Naive thymus-derived CD4-positive, alpha-beta T cell (primary cell): ENCODE data around the gene TRIO. TPM values are rescaled to one million over a fixed set of nuclear protein-coding genes. Genes with fewer than 3 reads are reported as not detected.

Experiments used
- ATAC-seq: fragments of 150-1000 bp; cut with Tn5 transposase; 2 replicates; pipeline ENCODE4 v1.10.0; 2021; ENCODE audit warnings: mild to moderate bottlenecking, moderate library complexity
- CTCF ChIA-PET: fragments of 350-600 bp; sonication (Branson Sonifier 250); formaldehyde crosslinking; loops from one replicate; lab custom pipeline; 2021; ENCODE audit warnings: antibody characterized with exemption; lab: Charles Lee
- POLR2A ChIA-PET: fragments of 350-600 bp; sonication (Branson Sonifier 250); formaldehyde crosslinking; loops from one replicate; lab custom pipeline; 2021; ENCODE audit warnings: antibody characterized with exemption, inconsistent platforms; lab: Charles Lee
- DNase-seq, 9 donors: peaks; one replicate each; pipeline versions ENCODE4 v3.0.0 to v3.0.0-alpha.2; 2020 to 2022; ENCODE audit warnings: mixed read lengths in 1 of 9
- H3K27ac ChIP-seq: one replicate; pipeline ENCODE4 v1.7.0; 2013; ENCODE audit warnings: mild to moderate bottlenecking, low read depth, low read length, moderate library complexity
- H3K27me3 ChIP-seq, 2 donors: one replicate each; pipeline ENCODE4 v1.7.0; 2013; ENCODE audit warnings: low read length in 2 of 2, mild to moderate bottlenecking in 2 of 2, moderate library complexity in 2 of 2; ENCODE audit not compliant: control insufficient read depth in 2 of 2, insufficient read depth in 2 of 2
- H3K36me3 ChIP-seq, 3 experiments: 1 replicate in 2 of 3; 2 replicates in 1 of 3; pipeline ENCODE4 v1.7.0; 2013; ENCODE audit warnings: low read length in 3 of 3, mild to moderate bottlenecking in 3 of 3, moderate library complexity in 1 of 3; ENCODE audit not compliant: insufficient read depth in 3 of 3, control insufficient read depth in 2 of 3
- H3K4me1 ChIP-seq, 2 donors: one replicate each; pipeline ENCODE4 v1.7.0; 2013; ENCODE audit warnings: low read length in 2 of 2, mild to moderate bottlenecking in 2 of 2, moderate library complexity in 1 of 2; ENCODE audit not compliant: control insufficient read depth in 2 of 2, insufficient read depth in 2 of 2
- H3K4me3 ChIP-seq: 2 replicates; pipeline ENCODE4 v1.7.0; 2013; ENCODE audit warnings: mild to moderate bottlenecking, low read length
- H3K9me3 ChIP-seq, 3 experiments: 1 replicate in 2 of 3; 2 replicates in 1 of 3; pipeline ENCODE4 v1.7.0; 2013; ENCODE audit warnings: low read length in 3 of 3; ENCODE audit not compliant: control insufficient read depth in 2 of 3
- H3K27ac Mint-ChIP-seq, 9 donors: one replicate each; pipeline ENCODE4 v1.8.0; 2020 to 2022; ENCODE audit warnings: mixed read lengths in 9 of 9, mild to moderate bottlenecking in 8 of 9, moderate library complexity in 5 of 9, inconsistent platforms in 2 of 9
- H3K27me3 Mint-ChIP-seq, 5 donors: one replicate each; pipeline ENCODE4 v1.8.0; 2021 to 2022; ENCODE audit warnings: mixed read lengths in 5 of 5, mild to moderate bottlenecking in 1 of 5
- H3K36me3 Mint-ChIP-seq, 5 donors: one replicate each; pipeline ENCODE4 v1.8.0; 2020 to 2022; ENCODE audit warnings: mixed read lengths in 5 of 5, mild to moderate bottlenecking in 3 of 5, inconsistent platforms in 1 of 5
- H3K4me1 Mint-ChIP-seq, 7 donors: one replicate each; pipeline ENCODE4 v1.8.0; 2020 to 2022; ENCODE audit warnings: mixed read lengths in 7 of 7, mild to moderate bottlenecking in 3 of 7, inconsistent platforms in 1 of 7
- H3K4me3 Mint-ChIP-seq, 10 donors: one replicate each; pipeline ENCODE4 v1.8.0; 2020 to 2022; ENCODE audit warnings: mild to moderate bottlenecking in 10 of 10, mixed read lengths in 10 of 10, moderate library complexity in 6 of 10, inconsistent platforms in 2 of 10
- H3K9me3 Mint-ChIP-seq, 11 donors: one replicate each; pipeline ENCODE4 v1.8.0; 2020 to 2022; ENCODE audit warnings: mixed read lengths in 11 of 11, mild to moderate bottlenecking in 4 of 11, inconsistent platforms in 1 of 11, moderate library complexity in 1 of 11
- intact Hi-C, 2 donors: fragments of 100-400 bp; cut with micrococcal nuclease; formaldehyde crosslinking; loops; one replicate each; pipeline ENCODE4 v1.15.1; 2023
- polyA plus RNA-seq, 2 donors: library from polyadenylated mRNA; unstranded; fragments of 300-500 nt; fragmentation: Illumina TruSeq; gene quantifications; one replicate each; pipeline ENCODE4 v1.2.3, GENCODE V29; 2021
- total RNA-seq, 6 experiments: library from RNA in 5 of 6; stranded (reverse) in 5 of 6; gene quantifications; 1 replicate in 5 of 6; 2 replicates in 1 of 6; pipeline ENCODE4 v1.2.3 and lab custom pipeline; 2021 to 2026

Gene TRIO
- total and polyA plus RNA-seq, 7 experiments from 2014 or later, result 0.16 to 45.9 (median 5.7) TPM

DNA sequence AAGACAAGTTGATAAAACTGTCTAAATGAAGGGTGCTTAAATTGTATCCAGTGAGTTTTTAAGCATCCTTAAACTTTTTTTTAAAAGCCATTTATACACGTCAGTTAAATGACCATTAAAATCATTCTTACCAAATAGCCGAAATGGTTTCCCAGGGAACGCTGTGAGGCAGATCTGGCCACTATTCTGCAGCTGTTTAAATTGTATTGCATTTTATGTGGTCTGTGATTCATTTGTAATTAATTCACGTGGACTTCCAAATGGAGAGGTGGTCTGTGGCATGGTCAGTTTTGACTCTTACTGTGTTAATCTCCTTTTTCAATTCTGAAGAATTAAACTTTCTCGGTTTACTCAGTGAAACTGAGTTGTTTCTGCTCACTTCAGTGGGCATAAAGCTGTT is 324.7 kb downstream of the TRIO start:
- ChIA-PET POLR2A (no interaction called here), CTCF (interaction anchor here (0.7 kb wide), 1 partner anchor 181 kb away, joined by 3 read pairs; no protein-coding TSS in a partner anchor)
- peaks cover 0 to 1% (median 0%) of the 10 kb centered on the region in 5 donors for H3K36me3 Mint-ChIP-seq
- H3K9me3 ChIP-seq, result no peaks in the 10 kb centered on the region
- H3K4me1 ChIP-seq, result no peaks in the 10 kb centered on the region
- H3K27me3 ChIP-seq, result no peaks in the 10 kb centered on the region
- no peak overlapping the region for H3K4me3 ChIP-seq
- H3K9me3 Mint-ChIP-seq, result no peaks in the 10 kb centered on the region
- H3K27ac ChIP-seq, result no peak overlapping the region
- DNase-seq, result no peak
- intact Hi-C loops, result no loop called here
- H3K4me1 Mint-ChIP-seq, result peaks cover 0 to 10% (median 0%) of the 10 kb centered on the region in 7 donors
- H3K27me3 Mint-ChIP-seq, result peaks cover 0 to 6% (median 0%) of the 10 kb centered on the region in 5 donors
- H3K36me3 ChIP-seq, result no peaks in the 10 kb centered on the region
- H3K4me3 Mint-ChIP-seq, result no peak overlapping the region
- ATAC-seq, result no peak
- no peak overlapping the region for H3K27ac Mint-ChIP-seq

DNA sequence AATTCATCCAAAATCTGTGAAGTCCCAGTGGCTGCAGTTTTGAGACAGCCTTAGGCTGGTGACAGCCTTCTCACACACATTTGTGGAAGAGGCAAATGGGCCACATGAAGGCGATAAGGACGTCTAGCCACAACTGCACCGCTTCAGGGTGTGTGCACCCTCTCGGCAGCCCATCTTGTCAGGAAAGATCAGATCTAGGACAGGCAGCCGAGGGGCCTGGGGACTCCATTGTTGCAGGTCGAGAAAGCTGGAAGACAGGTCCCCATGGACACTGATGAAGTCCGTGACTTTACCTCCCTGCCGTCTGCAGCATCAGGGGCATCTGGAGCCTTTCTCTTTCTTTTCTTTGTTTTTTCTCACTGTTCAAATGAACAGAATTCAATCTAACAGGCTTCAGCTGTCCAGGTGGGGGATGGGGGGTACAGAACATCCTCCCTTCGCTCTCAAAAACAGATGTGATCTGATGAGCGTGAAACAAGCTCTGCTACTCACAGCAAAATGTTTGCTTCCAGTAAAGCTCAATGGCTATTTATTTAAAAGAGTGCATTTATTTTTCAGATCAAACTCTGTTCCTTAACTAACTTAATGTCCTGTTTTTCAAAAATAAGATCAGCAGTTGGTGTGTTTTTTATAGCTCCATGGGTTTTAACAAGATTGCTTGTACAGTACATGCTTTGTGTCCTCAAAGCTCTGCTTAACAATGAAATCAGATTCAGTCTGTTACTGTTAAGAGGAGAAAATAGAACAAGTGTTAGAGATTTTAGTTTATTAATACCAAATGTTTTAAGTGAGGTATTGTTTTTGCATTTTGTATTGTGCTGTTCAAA is 326.6 kb downstream of the TRIO start:
- no peak for DNase-seq
- Histone ChIP-seq H3K4me1 (no peaks in the 10 kb centered on the region), H3K27me3 (no peaks in the 10 kb centered on the region), H3K4me3 (no peak overlapping the region), H3K9me3 (no peaks in the 10 kb centered on the region), H3K27ac (no peak overlapping the region), H3K36me3 (no peaks in the 10 kb centered on the region)
- Mint-ChIP-seq H3K4me3 (no peak overlapping the region), H3K27me3 (peaks cover 0 to 6% (median 0%) of the 10 kb centered on the region in 5 donors), H3K9me3 (no peaks in the 10 kb centered on the region), H3K27ac (no peak overlapping the region), H3K36me3 (peaks cover 0 to 1% (median 0%) of the 10 kb centered on the region in 5 donors), H3K4me1 (peaks cover 0 to 4% (median 0%) of the 10 kb centered on the region in 7 donors)
- ChIA-PET POLR2A (no interaction called here), CTCF (no interaction called here)
- intact Hi-C loops, result no loop called here
- no peak for ATAC-seq

DNA sequence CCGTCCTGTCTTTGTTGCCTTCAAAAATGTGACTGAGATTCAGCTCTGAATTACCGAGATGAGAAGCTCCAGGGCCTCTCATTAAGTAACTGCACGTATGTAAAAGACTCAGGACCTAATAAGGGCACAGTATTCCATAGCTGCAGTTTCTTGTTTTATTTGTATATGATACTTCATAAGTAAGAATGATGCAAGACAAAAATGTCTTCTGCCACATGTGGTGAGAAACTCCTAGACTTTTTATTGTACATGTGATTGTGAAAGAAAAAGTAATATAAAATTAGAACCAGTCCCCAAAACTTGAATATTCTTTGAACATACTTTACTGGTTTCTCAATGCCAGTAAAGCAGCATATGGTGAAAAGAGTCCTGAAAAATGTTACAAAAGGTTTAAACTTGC is 328.4 kb downstream of the TRIO start:
- Mint-ChIP-seq H3K36me3 (no peaks in the 10 kb centered on the region), H3K27me3 (peaks cover 0 to 6% (median 0%) of the 10 kb centered on the region in 5 donors), H3K9me3 (no peaks in the 10 kb centered on the region), H3K27ac (no peak overlapping the region), H3K4me3 (no peak overlapping the region), H3K4me1 (peaks cover 0 to 3% (median 0%) of the 10 kb centered on the region in 7 donors)
- no peaks in the 10 kb centered on the region for H3K36me3 ChIP-seq
- no peak for ATAC-seq
- CTCF ChIA-PET, result no interaction called here
- POLR2A ChIA-PET, result no interaction called here
- no peaks in the 10 kb centered on the region for H3K27me3 ChIP-seq
- no peak for DNase-seq
- no peak overlapping the region for H3K27ac ChIP-seq
- H3K4me1 ChIP-seq, result no peaks in the 10 kb centered on the region
- H3K4me3 ChIP-seq, result no peak overlapping the region
- no peaks in the 10 kb centered on the region for H3K9me3 ChIP-seq
- intact Hi-C loops, result no loop called here

DNA sequence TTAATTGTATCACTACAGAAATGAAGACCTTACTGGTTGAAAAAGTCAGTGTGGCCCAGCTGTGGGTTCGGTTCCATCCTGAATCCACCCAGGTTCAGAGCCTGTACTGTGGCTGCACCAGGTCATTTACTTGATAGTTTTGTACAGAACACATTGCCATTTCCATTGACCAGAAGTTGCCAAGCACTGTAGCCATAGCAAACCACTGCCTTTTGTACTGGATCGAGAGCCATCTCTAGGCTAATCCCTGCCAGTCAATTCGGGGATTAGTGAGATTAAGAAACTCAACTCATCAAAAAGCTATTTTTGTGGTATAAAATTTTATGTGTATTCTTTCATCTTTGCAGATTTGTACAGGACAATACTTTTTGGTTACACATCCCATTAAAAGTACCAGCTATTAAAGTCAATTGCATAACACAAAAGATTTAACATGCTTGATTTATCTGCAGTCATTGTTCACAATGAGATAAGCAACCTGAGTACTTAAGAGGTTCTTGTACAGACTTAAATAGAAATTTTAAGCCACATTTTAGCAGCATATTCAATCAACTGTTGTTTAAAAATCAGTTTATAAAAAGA is 329.9 kb downstream of the TRIO start:
- H3K36me3 ChIP-seq, result no peaks in the 10 kb centered on the region
- H3K4me1 Mint-ChIP-seq, result peaks cover 0 to 3% (median 0%) of the 10 kb centered on the region in 7 donors
- H3K27ac Mint-ChIP-seq, result no peak overlapping the region
- peaks cover 0 to 6% (median 0%) of the 10 kb centered on the region in 5 donors for H3K27me3 Mint-ChIP-seq
- intact Hi-C loops, result no loop called here
- H3K9me3 ChIP-seq, result no peaks in the 10 kb centered on the region
- ATAC-seq (no peak), DNase-seq (no peak)
- no peaks in the 10 kb centered on the region for H3K4me1 ChIP-seq
- no peaks in the 10 kb centered on the region for H3K36me3 Mint-ChIP-seq
- H3K27ac ChIP-seq, result no peak overlapping the region
- H3K4me3 ChIP-seq, result no peak overlapping the region
- ChIA-PET CTCF (no interaction called here), POLR2A (interaction anchor here (0.6 to 1.0 kb wide), 2 partner anchors 16 to 60 kb away, joined by 3 read pairs; no protein-coding TSS in a partner anchor)
- no peaks in the 10 kb centered on the region for H3K9me3 Mint-ChIP-seq
- H3K4me3 Mint-ChIP-seq, result no peak overlapping the region
- no peaks in the 10 kb centered on the region for H3K27me3 ChIP-seq

DNA sequence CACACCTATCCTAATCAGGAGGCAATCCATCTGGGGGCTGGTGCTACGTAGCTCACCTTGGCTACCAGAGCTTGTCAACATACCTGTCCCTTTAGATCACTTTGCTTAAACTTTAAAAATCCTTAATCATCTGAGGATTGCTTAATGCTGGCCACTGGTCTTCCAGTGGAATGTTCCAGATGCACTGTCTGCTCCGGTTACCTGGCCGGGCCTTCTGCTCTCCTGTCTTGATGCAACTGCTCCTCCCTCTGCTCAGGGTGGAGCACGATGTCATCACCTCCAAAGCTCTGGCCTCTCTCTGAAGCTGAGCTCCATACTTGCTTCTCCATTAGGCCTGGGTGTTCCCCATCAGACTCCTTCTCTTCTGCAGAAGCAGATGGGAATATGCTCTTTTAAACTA is 331.9 kb downstream of the TRIO start:
- Histone ChIP-seq H3K36me3 (no peaks in the 10 kb centered on the region), H3K4me1 (no peaks in the 10 kb centered on the region), H3K27me3 (no peaks in the 10 kb centered on the region), H3K9me3 (no peaks in the 10 kb centered on the region), H3K27ac (no peak overlapping the region), H3K4me3 (no peak overlapping the region)
- H3K9me3 Mint-ChIP-seq, result no peaks in the 10 kb centered on the region
- no peak overlapping the region for H3K4me3 Mint-ChIP-seq
- DNase-seq, result no peak
- no peaks in the 10 kb centered on the region for H3K27me3 Mint-ChIP-seq
- H3K36me3 Mint-ChIP-seq, result no peaks in the 10 kb centered on the region
- CTCF ChIA-PET, result interaction anchor here (0.6 kb wide), 1 partner anchor 688 kb away, joined by 3 read pairs; no protein-coding TSS in a partner anchor
- POLR2A ChIA-PET, result interaction anchor here (0.6 kb wide), 1 partner anchor 24 kb away, joined by 3 read pairs; no protein-coding TSS in a partner anchor
- intact Hi-C loops, result no loop called here
- H3K4me1 Mint-ChIP-seq, result peaks cover 0 to 8% (median 0%) of the 10 kb centered on the region in 7 donors
- no peak for ATAC-seq
- H3K27ac Mint-ChIP-seq, result no peak overlapping the region

DNA sequence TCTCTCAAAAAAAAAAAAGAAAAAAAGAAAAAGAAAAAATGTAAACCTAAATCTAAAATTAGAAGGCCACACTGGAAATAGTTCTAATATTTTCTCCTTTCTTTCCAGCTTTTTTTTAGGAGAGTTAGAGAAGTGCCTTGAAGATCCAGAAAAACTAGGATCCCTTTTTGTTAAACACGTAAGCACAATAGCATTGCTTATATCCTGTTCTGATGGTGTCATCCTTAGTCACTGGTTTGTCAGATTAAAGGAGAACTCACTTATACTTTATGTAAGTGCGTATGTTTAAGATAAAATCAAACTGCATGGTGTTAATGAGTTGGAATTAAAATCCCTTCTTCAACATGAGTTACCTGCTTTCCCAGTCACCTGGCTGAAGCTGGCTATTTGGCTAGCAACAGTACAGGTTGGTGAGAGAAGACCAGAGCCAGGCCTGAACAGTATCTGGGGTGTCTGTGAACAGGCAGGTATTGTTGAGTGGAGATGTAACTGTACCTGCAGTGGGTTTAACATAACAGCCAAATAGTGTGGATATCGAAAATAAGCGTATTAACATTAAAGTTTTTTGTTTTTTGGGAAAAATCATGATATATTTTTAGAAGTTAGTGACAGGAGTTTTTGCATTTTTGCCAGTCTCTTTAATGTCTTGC is 333.8 kb downstream of the TRIO start:
- Histone ChIP-seq H3K4me1 (no peaks in the 10 kb centered on the region), H3K9me3 (no peaks in the 10 kb centered on the region), H3K27me3 (no peaks in the 10 kb centered on the region), H3K27ac (no peak overlapping the region), H3K4me3 (no peak overlapping the region), H3K36me3 (no peaks in the 10 kb centered on the region)
- ChIA-PET CTCF (no interaction called here), POLR2A (no interaction called here)
- H3K27me3 Mint-ChIP-seq, result no peaks in the 10 kb centered on the region
- peaks cover 0 to 8% (median 0%) of the 10 kb centered on the region in 7 donors for H3K4me1 Mint-ChIP-seq
- no peak overlapping the region for H3K4me3 Mint-ChIP-seq
- H3K36me3 Mint-ChIP-seq, result no peaks in the 10 kb centered on the region
- ATAC-seq, result no peak
- no peak overlapping the region for H3K27ac Mint-ChIP-seq
- intact Hi-C loops, result no loop called here
- no peak for DNase-seq
- H3K9me3 Mint-ChIP-seq, result no peaks in the 10 kb centered on the region
